ENCODE results near the gene CRCP. TPM values are rescaled to one million over a fixed set of nuclear protein-coding genes. Genes with fewer than 3 reads are reported as not detected.
"Not testable (repeated sequence)": the region's sequence is repeated elsewhere in the genome, so short reads cannot be mapped to it uniquely, and the experiment has no call there.

The CRCP gene
- polyA plus RNA-seq, 1 donor (not counting 4 experiments of a cell fraction or from before 2014, with no cell fraction given) = 25.4 TPM

- dilution Hi-C loops (cut with MboI; ENCODE audit: extremely low pct_ligation_motif_present, low sequenced_read_pairs) = no loop called here
- Histone ChIP-seq H3K9me1 (ENCODE audit: control insufficient read depth, extremely low read depth, insufficient read depth, low read length) (no peaks in the 10 kb centered on the region), H3K4me1 (ENCODE audit: control insufficient read depth, extremely low read depth, insufficient read depth, low read length) (peaks cover 15% of the 10 kb centered on the region), H4K20me1 (ENCODE audit: control insufficient read depth, extremely low read depth, insufficient read depth, low read length) (no peaks in the 10 kb centered on the region), H3K9me3 (ENCODE audit: control insufficient read depth, low read depth, low read length) (no peaks in the 10 kb centered on the region), H3K9ac (ENCODE audit: control insufficient read depth, extremely low read depth, insufficient read depth, low read length) (no peak overlapping the region), H3K27me3 (ENCODE audit: control insufficient read depth, extremely low read depth, insufficient read depth, low read length) (no peaks in the 10 kb centered on the region), H3K79me2 (ENCODE audit: control insufficient read depth, insufficient read depth, low read length) (peaks cover 13% of the 10 kb centered on the region), H3K36me3 (ENCODE audit: control insufficient read depth in 2 of 2, extremely low read depth in 1 of 2, insufficient read depth in 2 of 2, low read length in 2 of 2) (no peaks in the 10 kb centered on the region), H3K4me2 (ENCODE audit: control insufficient read depth, extremely low read depth, insufficient read depth, low read depth, low read length) (no peak overlapping the region), H3K27ac (ENCODE audit: control insufficient read depth, insufficient read depth, low read length) (peak overlapping the region; percentile 26), H3K4me3 (ENCODE audit: control insufficient read depth in 2 of 3, extremely low read depth in 1 of 3, insufficient read depth in 2 of 3, low read depth in 1 of 3, low read length in 3 of 3) (no peak overlapping the region), H2AFZ (ENCODE audit: control insufficient read depth, low read length) (no peak overlapping the region)
- FAIRE-seq (peak; percentile 82), DNase-seq (ENCODE audit: low read depth, low spot score) (peak; percentile 52)
- TF ChIP-seq CTCF (optimal IDR thresholded peaks at IDR 0.05 in 1 of 3, IDR thresholded peaks at IDR 0.05 in 1 of 3, conservative IDR thresholded peaks at IDR 0.05 in 1 of 3; ENCODE audit: extremely low read depth in 1 of 3, insufficient read depth in 2 of 3, low read length in 3 of 3) (no peak), EZH2 (IDR thresholded peaks at IDR 0.05; ENCODE audit: low read length) (no peak)
Observed at GRCh38 chr7:66110856-66111255, 3.8 kb upstream of the CRCP start.

- peaks cover 70% of the 10 kb centered on the region for H3K79me2 ChIP-seq (ENCODE audit: control insufficient read depth, insufficient read depth, low read length)
- H3K36me3 ChIP-seq (ENCODE audit: control insufficient read depth in 2 of 2, extremely low read depth in 1 of 2, insufficient read depth in 2 of 2, low read length in 2 of 2); H3K9me1 ChIP-seq (ENCODE audit: control insufficient read depth, extremely low read depth, insufficient read depth, low read length); DNase-seq (ENCODE audit: low read depth, low spot score); H3K27ac ChIP-seq (ENCODE audit: control insufficient read depth, insufficient read depth, low read length); H4K20me1 ChIP-seq (ENCODE audit: control insufficient read depth, extremely low read depth, insufficient read depth, low read length); H3K9ac ChIP-seq (ENCODE audit: control insufficient read depth, extremely low read depth, insufficient read depth, low read length); dilution Hi-C loops (cut with MboI; ENCODE audit: extremely low pct_ligation_motif_present, low sequenced_read_pairs); H2AFZ ChIP-seq (ENCODE audit: control insufficient read depth, low read length); FAIRE-seq; H3K9me3 ChIP-seq (ENCODE audit: control insufficient read depth, low read depth, low read length); H3K27me3 ChIP-seq (ENCODE audit: control insufficient read depth, extremely low read depth, insufficient read depth, low read length); H3K4me3 ChIP-seq (ENCODE audit: control insufficient read depth in 2 of 3, extremely low read depth in 1 of 3, insufficient read depth in 2 of 3, low read depth in 1 of 3, low read length in 3 of 3); H3K4me2 ChIP-seq (ENCODE audit: control insufficient read depth, extremely low read depth, insufficient read depth, low read depth, low read length): not testable (repeated sequence)
- H3K4me1 ChIP-seq (ENCODE audit: control insufficient read depth, extremely low read depth, insufficient read depth, low read length) = peaks cover 18% of the 10 kb centered on the region
Observed at GRCh38 chr7:66116680-66117420, 2.2 kb downstream of the CRCP start.

GRCh38 chr7:66118603-66119002 is 4.0 kb downstream of the CRCP start:
- Histone ChIP-seq H3K27ac (ENCODE audit: control insufficient read depth, insufficient read depth, low read length) (no peak overlapping the region), H4K20me1 (ENCODE audit: control insufficient read depth, extremely low read depth, insufficient read depth, low read length) (peaks cover 6% of the 10 kb centered on the region), H3K4me3 (ENCODE audit: control insufficient read depth in 2 of 3, extremely low read depth in 1 of 3, insufficient read depth in 2 of 3, low read depth in 1 of 3, low read length in 3 of 3) (no peak overlapping the region), H3K79me2 (ENCODE audit: control insufficient read depth, insufficient read depth, low read length) (peaks cover 85% of the 10 kb centered on the region), H3K27me3 (ENCODE audit: control insufficient read depth, extremely low read depth, insufficient read depth, low read length) (no peaks in the 10 kb centered on the region), H3K9ac (ENCODE audit: control insufficient read depth, extremely low read depth, insufficient read depth, low read length) (no peak overlapping the region), H3K9me3 (ENCODE audit: control insufficient read depth, low read depth, low read length) (no peaks in the 10 kb centered on the region), H2AFZ (ENCODE audit: control insufficient read depth, low read length) (no peak overlapping the region), H3K4me2 (ENCODE audit: control insufficient read depth, extremely low read depth, insufficient read depth, low read depth, low read length) (no peak overlapping the region), H3K36me3 (ENCODE audit: control insufficient read depth in 2 of 2, extremely low read depth in 1 of 2, insufficient read depth in 2 of 2, low read length in 2 of 2) (peaks cover 0 to 6% of the 10 kb centered on the region in 2 experiments), H3K4me1 (ENCODE audit: control insufficient read depth, extremely low read depth, insufficient read depth, low read length) (peaks cover 18% of the 10 kb centered on the region), H3K9me1 (ENCODE audit: control insufficient read depth, extremely low read depth, insufficient read depth, low read length) (no peaks in the 10 kb centered on the region)
- FAIRE-seq (no peak), DNase-seq (ENCODE audit: low read depth, low spot score) (no peak)
- no peak for TF ChIP-seq EZH2 (IDR thresholded peaks at IDR 0.05; ENCODE audit: low read length)
- no peak for TF ChIP-seq CTCF (optimal IDR thresholded peaks at IDR 0.05 in 1 of 3, IDR thresholded peaks at IDR 0.05 in 1 of 3, conservative IDR thresholded peaks at IDR 0.05 in 1 of 3; ENCODE audit: extremely low read depth in 1 of 3, insufficient read depth in 2 of 3, low read length in 3 of 3)
- dilution Hi-C loops (cut with MboI; ENCODE audit: extremely low pct_ligation_motif_present, low sequenced_read_pairs) = no loop called here

All from keratinocyte (primary cell).